Testis (tissue), 3 donors: ENCODE results near the gene CUBN. TPM values are rescaled to one million over a fixed set of nuclear protein-coding genes. Genes with fewer than 3 reads are reported as not detected.
A peak's percentile ranks its signal among the peaks of the same experiment; 100 is the strongest.

Experiments used
- DNase-seq: peaks from one replicate; pipeline ENCODE4 v3.0.0-alpha.2; 2019
- H3K27ac ChIP-seq, 2 donors: fragments of 200-600 bp; sonication (generic); one replicate each; pipeline ENCODE4 v1.5.1; 2019
- H3K27me3 ChIP-seq: fragments of 200-600 bp; sonication (generic); one replicate; pipeline ENCODE4 v1.5.1; 2019
- H3K36me3 ChIP-seq: fragments of 200-600 bp; sonication (generic); one replicate; pipeline ENCODE4 v1.5.1; 2017; ENCODE audit warnings: low read depth; ENCODE audit errors: missing control alignments
- H3K4me1 ChIP-seq: fragments of 200-600 bp; sonication (generic); one replicate; pipeline ENCODE4 v1.5.1; 2019
- H3K4me3 ChIP-seq, 2 donors: fragments of 200-600 bp; sonication (generic); one replicate each; pipeline ENCODE4 v1.5.1; 2017 to 2019
- H3K9me3 ChIP-seq: fragments of 200-600 bp; sonication (generic); one replicate; pipeline ENCODE4 v1.5.1; 2017
- POLR2A ChIP-seq: fragments of 450-650 bp; IDR thresholded peaks from one replicate; pipeline ENCODE4 v1.6.1; 2017; ENCODE audit warnings: antibody characterized with exemption, mild to moderate bottlenecking, moderate library complexity
- WGBS, 2 donors: methylation state at CpG; one replicate each; pipeline ENCODE4 v1.1.5; 2018; 5-methylcytosine and 5-hydroxymethylcytosine counted together
- intact Hi-C: fragments of 100-400 bp; cut with DNase I; formaldehyde crosslinking; loops from one replicate; pipeline ENCODE4 v1.15.1; 2023; ENCODE audit warnings: low total_unique reads
- polyA plus RNA-seq: library from polyadenylated mRNA; stranded (reverse); fragments of 350-450 nt; fragmentation: Illumina TruSeq; extraction: RNeasy Lipid Tissue Mini Kit (QIAGEN cat#74804); gene quantifications from one replicate; pipeline ENCODE4 v1.2.3, GENCODE V29; 2014; ENCODE audit warnings: low read depth, low replicate concordance; ENCODE audit not compliant: insufficient read depth
- total RNA-seq, 2 donors: library from RNA; depleted of rRNA; stranded (reverse); fragments of >200 nt; gene quantifications; one replicate each; pipeline ENCODE4 v1.2.3, GENCODE V29; 2016
- TF ChIP-seq, protein P1 (sequence below), 3 experiments: fragments of 450-650 bp in 2 of 3; fragments of 200-600 bp in 1 of 3; sonication (generic) in 1 of 3; IDR thresholded peaks; one replicate each; pipeline ENCODE4 v1.5.1; 2016 to 2019; ENCODE audit warnings: antibody characterized with exemption in 3 of 3, mild to moderate bottlenecking in 2 of 3, moderate library complexity in 1 of 3

CUBN gene
- total and polyA plus RNA-seq, 3 donors from 2014 or later, result 11.0 to 39.3 (median 19.2) TPM

DNA sequence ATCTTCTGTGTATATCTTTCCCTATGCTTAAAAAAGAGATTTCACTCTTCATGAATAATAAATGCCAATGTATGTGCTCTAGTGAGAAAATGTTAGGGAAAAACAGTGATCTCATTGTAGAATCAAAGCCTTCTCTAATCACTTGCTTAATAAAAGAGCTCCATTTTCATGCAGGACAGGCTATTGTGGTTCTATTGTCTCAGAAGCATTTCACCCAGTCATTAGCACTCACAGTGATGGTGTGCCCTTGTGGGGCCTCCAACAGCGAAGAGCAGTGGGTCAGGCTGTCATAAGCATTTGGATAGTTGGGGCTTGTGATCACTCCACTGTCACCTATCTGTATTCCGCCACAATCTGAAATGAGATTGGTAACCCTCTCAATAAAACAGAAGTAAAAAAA, 228.5 kb downstream of the CUBN start:
- TF ChIP-seq, protein P1, sequence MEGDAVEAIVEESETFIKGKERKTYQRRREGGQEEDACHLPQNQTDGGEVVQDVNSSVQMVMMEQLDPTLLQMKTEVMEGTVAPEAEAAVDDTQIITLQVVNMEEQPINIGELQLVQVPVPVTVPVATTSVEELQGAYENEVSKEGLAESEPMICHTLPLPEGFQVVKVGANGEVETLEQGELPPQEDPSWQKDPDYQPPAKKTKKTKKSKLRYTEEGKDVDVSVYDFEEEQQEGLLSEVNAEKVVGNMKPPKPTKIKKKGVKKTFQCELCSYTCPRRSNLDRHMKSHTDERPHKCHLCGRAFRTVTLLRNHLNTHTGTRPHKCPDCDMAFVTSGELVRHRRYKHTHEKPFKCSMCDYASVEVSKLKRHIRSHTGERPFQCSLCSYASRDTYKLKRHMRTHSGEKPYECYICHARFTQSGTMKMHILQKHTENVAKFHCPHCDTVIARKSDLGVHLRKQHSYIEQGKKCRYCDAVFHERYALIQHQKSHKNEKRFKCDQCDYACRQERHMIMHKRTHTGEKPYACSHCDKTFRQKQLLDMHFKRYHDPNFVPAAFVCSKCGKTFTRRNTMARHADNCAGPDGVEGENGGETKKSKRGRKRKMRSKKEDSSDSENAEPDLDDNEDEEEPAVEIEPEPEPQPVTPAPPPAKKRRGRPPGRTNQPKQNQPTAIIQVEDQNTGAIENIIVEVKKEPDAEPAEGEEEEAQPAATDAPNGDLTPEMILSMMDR (IDR thresholded peaks at IDR 0.05), result no peak
- no peak for TF ChIP-seq POLR2A
- WGBS, 2 donors, result 46 to 48% methylated on average over 2 of the region's 2 CpGs
- no peak for DNase-seq
- Histone ChIP-seq H3K9me3 (no peaks in the 10 kb centered on the region), H3K27me3 (no peaks in the 10 kb centered on the region), H3K36me3 (no peaks in the 10 kb centered on the region), H3K4me3 (no peak overlapping the region), H3K4me1 (no peaks in the 10 kb centered on the region), H3K27ac (no peak overlapping the region)
- intact Hi-C loops, result no loop called here

DNA sequence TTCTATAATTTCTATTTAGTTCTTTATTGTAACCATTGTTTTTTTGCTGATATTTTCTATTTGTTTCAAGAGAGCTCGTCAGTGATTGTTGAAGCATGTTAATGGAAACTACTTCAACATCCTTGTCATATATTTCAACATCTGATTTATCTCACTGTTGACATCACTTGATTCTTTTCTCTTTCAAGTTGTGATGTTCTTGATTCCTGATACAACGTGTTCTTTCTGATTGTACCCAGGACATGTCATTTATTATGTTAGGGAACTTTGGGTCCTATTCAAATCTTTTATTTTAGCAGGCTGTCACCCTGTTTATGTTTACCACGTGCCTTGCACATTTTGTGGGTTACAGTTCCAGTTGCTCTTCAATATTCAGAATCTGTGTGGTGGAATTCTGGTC, 232.6 kb downstream of the CUBN start:
- DNase-seq, result no peak
- no peak overlapping the region for H3K27ac ChIP-seq

GRCh38 chr10:16894821-16895220, 234.8 kb downstream of the CUBN start:
- Histone ChIP-seq H3K36me3 (no peaks in the 10 kb centered on the region), H3K4me1 (no peaks in the 10 kb centered on the region), H3K27ac (no peak overlapping the region), H3K9me3 (no peaks in the 10 kb centered on the region), H3K4me3 (no peak overlapping the region), H3K27me3 (no peaks in the 10 kb centered on the region)
- intact Hi-C loops, result loop anchor here (10.0 kb wide), 1 partner anchor 360 kb away; no protein-coding TSS in a partner anchor
- no peak for DNase-seq
- TF ChIP-seq POLR2A, result no peak
- 45 to 47% methylated on average over 1 of the region's 1 CpG for WGBS, 2 donors

More for the DNA sequence above, 232.6 kb downstream of the CUBN start:
- H3K36me3 ChIP-seq, result no peaks in the 10 kb centered on the region
- H3K27me3 ChIP-seq, result no peaks in the 10 kb centered on the region
- WGBS, 2 donors, result 73 to 84% methylated on average over 3 of the region's 3 CpGs
- no peaks in the 10 kb centered on the region for H3K9me3 ChIP-seq
- no peaks in the 10 kb centered on the region for H3K4me1 ChIP-seq
- TF ChIP-seq, protein P1 (IDR thresholded peaks at IDR 0.05), result no peak
- TF ChIP-seq POLR2A, result no peak
- intact Hi-C loops, result loop anchor here (10.0 kb wide), 1 partner anchor 358 kb away; no protein-coding TSS in a partner anchor
- no peak overlapping the region for H3K4me3 ChIP-seq

- intact Hi-C loops, result loop anchor here (10.0 kb wide), 1 partner anchor 361 kb away; no protein-coding TSS in a partner anchor
- DNase-seq, result no peak
- WGBS, 2 donors, result 75 to 78% methylated on average over 5 of the region's 5 CpGs
- no peaks in the 10 kb centered on the region for H3K9me3 ChIP-seq
- TF ChIP-seq, protein P1 (IDR thresholded peaks at IDR 0.05), result no peak
- no peak for TF ChIP-seq POLR2A
- no peak overlapping the region for H3K4me3 ChIP-seq
- no peaks in the 10 kb centered on the region for H3K36me3 ChIP-seq
- H3K27me3 ChIP-seq, result no peaks in the 10 kb centered on the region
- H3K27ac ChIP-seq, result no peak overlapping the region
- no peaks in the 10 kb centered on the region for H3K4me1 ChIP-seq
Observed at GRCh38 chr10:16893664-16894063, 235.9 kb downstream of the CUBN start.

DNA sequence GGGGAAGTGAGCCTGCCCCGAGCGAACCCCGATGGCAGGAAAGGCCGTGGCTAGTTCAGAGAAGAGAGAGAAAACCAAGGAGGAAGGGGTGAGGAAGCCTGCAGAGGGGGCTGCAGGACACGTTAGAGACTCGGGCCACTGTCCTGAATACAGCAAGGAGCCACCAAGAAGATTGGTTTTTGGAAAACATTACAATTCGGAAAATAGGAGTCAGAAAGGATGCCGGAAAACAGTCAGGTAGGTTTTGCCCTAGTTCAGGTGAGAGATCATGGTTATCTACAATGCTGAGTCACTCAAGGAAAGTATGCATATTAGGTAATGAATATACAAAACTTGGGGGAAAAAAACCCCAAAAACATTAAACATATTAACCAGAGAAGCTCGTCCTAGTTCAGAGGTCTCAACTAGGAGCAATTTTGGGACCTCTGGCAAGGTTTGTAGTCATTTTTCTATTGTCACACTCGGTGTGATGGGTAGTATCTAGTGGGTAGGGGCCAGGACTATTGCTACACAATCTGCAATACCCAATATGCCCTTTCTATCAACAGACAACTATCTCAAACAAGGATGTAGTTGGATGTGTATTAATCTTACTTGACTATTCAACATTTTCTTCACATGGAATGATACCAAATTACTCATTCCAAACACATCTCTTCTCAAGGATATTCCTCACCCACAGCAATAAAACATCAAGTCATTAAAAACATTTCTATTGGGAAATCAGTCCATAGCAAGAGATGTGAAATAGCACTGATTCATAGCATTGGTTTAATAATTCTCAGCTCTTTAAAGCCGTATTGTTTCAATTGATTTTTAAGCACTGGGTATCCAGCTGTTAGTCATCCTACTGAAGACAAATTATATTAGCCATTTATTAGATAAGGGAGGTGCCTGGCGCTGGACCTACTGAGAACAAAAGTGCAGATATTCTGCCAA, 238.0 kb downstream of the CUBN start:
- TF ChIP-seq, protein P1 (IDR thresholded peaks at IDR 0.05), result peak in 2 of 3 experiments; percentile 38 to 48
- no peak for TF ChIP-seq POLR2A
- no peak overlapping the region for H3K27ac ChIP-seq
- no peaks in the 10 kb centered on the region for H3K4me1 ChIP-seq
- H3K27me3 ChIP-seq, result no peaks in the 10 kb centered on the region
- no peak overlapping the region for H3K4me3 ChIP-seq
- DNase-seq, result peak; percentile 79
- H3K9me3 ChIP-seq, result no peaks in the 10 kb centered on the region
- intact Hi-C loops, result loop anchor here (10.0 kb wide), 1 partner anchor 363 kb away; no protein-coding TSS in a partner anchor
- 36 to 38% methylated on average over 12 of the region's 12 CpGs for WGBS, 2 donors
- no peaks in the 10 kb centered on the region for H3K36me3 ChIP-seq
